Activated T-helper 9 cell treated with anti-CD3 and anti-CD28 coated beads, Interleukin-2, amount 50 U/mL, for 16 hours (primary cell): ENCODE results near the gene ARID3A.

Experiments
- DNase-seq: peaks from one replicate; pipeline ENCODE4 v3.0.0-alpha.2; 2020; ENCODE audit warnings: low read depth

ARID3A gene

GRCh38 chr19:1007399-1008251 lies 81.8 kb downstream of the ARID3A start:
- no peak for DNase-seq

DNA sequence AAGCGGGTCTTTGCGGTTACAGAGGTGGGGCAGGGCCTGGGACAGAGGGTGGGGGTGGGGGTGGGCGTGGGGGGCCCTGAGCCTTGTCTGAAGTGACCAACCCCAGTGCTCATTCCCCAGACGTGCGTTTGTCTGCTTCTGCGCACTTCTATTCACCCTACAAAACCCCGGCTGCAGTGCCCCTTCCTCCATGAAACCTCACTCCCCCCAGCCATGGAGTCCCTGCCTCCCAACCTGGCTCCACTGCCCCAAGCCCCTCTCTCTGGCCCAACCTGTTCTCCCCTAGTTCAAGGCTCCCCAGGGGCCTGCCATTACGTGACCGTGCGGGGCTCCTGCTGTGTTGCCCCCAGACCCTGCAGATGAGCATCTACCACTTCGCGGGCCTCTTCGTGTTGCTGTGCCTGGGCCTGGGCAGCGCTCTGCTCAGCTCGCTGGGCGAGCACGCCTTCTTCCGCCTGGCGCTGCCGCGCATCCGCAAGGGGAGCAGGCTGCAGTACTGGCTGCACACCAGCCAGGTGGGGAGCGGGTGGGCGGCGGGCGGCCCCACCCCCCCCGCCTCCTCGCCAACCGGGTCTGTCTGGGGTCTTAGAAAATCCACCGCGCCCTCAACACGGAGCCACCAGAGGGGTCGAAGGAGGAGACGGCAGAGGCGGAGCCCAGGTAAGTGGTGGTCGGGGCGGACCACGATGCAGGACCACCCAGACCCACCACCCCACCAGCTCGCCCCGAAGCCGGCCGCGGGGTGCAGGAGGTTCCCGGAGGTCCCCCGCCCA lies 82.6 kb downstream of the ARID3A start:
- DNase-seq: no peak

DNA sequence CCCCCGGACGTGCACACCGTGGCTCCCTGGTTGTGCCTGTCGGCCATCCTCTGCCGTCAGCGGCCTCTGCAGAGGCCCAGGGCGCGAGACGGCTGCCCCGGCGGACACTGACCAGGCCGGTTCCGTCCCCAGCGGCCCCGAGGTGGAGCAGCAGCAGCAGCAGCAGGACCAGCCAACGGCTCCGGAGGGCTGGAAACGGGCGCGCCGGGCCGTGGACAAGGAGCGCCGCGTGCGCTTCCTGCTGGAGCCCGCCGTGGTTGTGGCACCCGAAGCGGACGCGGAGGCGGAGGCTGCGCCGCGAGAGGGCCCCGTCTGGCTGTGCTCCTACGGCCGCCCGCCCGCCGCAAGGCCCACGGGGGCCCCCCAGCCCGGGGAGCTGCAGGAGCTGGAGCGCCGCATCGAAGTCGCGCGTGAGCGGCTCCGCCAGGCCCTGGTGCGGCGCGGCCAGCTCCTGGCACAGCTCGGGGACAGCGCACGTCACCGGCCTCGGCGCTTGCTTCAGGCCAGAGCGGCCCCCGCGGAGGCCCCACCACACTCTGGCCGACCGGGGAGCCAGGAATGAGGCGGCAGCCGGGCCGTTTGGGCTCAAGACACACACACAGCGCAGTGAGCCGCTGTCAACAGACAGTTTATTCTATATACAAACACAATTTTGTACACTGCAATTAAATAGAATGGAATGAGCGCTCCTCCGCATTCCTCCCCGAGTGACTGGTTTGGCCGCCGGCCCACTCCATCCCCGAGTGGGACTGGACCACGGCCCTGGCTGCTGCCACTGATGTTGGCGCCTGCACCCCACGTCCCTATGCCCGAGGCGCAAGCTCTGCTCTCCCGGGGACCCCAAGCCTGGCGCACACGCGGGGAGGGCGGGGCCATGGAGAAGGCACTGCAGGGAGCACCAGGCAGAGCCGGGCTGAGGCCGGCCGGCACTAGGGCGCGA lies 83.5 kb downstream of the ARID3A start:
- no peak for DNase-seq

DNA sequence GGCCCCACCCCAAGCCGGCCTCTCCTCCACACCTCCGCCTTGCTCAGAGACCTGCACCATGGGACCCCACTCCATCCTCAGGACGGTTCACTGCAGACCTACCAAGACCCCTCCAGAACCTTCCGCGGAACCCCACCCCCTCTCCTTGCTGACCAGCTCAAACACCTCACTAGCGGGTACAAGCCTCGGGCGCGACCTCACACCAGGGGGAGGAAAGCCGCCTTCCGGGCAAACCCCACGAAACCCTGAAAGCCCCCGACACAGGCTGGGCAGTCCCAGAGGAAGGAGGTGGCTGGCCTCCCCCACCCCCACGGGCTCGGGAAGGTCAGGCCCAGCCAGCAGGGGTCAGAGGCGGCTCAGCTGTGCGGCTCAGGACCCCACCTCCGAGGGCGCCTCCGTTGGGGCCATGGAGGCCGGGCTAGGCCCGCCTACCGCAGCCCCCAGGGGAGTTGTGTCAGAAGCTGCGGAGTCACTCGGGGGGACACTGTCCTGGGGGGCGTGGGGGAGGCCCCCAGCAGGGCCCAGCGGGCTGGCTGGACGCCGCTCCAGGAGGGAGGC lies 84.2 kb downstream of the ARID3A start:
- DNase-seq: no peak

GRCh38 chr19:1010586-1011510 lies 85.0 kb downstream of the ARID3A start:
- DNase-seq: no peak

- DNase-seq: no peak
These were observed 86.0 kb downstream of the ARID3A start for GRCh38 chr19:1011831-1012333.

DNA sequence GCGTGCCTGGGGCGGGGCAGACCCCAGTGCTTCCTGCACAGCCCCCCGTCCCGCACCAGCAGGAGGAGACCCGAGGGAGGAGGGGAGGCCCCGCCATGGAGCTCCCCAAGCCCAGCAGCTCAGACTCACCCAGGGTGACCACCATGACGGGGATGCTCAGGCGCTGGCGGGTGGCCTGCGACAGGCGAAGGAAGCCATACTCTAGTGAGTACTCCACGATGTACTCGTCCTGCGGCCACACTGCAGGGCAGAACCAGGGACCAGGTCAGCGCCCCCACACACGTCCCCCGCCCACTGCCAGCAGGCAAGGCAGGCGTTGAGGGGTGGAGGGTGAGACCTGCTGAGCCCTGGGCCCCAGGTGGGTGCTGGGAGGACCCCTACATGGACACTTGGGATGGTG lies 86.5 kb downstream of the ARID3A start:
- no peak for DNase-seq

DNA sequence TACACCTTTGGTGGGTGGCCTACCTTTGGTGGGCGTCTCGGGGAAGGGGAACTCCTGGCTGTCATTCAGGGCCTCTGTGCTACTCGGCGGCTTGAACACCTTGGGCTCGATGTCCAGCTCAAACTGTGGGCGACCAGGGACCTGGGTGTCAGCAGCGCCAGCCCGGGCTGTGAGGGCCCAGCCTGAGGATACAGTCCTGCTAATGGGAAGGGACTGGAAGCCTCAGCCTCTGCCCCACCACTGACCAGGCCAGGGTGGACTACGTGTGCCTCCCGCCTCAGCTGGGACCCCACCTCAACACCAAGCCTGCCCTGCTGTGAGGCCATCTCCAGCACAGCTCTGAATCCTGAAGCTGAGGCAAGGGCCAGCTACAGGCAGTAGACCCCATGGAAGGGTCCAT lies 87.4 kb downstream of the ARID3A start:
- DNase-seq: no peak

GRCh38 chr19:1014161-1015060 lies 88.6 kb downstream of the ARID3A start:
- DNase-seq: no peak

GRCh38 chr19:1015061-1015781 lies 89.4 kb downstream of the ARID3A start:
- no peak for DNase-seq

GRCh38 chr19:1015782-1016646 lies 90.2 kb downstream of the ARID3A start:
- no peak for DNase-seq

DNA sequence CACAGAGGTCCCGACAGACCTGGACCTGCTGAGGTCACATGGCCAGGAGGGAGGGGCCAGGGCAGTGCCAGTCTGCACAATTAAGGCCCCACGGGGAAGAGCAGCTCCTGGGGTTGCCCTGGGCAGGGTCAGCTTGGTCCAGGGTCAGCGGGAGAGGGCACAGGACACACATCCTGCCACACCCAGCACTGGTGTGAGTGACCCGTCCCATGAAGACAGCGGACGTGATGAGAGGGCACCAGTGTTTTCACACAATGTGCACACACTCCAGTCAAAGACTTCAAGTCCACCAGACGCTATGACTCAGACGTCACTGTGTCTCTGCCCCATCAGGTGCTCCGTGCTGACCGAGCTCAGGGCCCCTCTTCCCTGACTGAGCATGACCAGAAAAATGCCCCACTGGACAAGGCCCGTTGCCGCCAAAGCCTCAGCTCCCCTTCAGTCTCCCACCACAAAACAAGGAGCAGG lies 90.8 kb downstream of the ARID3A start:
- no peak for DNase-seq

GRCh38 chr19:1017115-1017905 lies 91.5 kb downstream of the ARID3A start:
- DNase-seq: no peak

DNA sequence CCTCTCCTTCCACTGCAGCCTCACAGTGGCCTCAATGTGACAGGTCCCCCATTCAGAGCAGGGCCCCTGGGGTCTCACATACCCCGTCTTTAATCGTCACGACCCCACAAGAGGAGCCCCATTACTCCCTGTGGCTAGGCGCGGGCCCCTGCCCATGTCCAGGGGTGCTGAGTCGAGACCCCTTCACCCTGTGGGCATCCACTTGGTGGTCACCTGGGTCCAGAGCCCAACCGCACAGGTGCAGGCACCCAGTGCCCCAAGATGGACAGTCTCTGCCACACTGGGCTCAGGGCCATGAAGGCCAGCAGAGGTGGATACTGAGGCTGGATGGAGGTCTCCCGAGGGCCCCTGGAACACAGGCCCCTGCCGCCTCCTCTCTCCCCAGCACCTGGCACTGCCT lies 92.1 kb downstream of the ARID3A start:
- no peak for DNase-seq

DNA sequence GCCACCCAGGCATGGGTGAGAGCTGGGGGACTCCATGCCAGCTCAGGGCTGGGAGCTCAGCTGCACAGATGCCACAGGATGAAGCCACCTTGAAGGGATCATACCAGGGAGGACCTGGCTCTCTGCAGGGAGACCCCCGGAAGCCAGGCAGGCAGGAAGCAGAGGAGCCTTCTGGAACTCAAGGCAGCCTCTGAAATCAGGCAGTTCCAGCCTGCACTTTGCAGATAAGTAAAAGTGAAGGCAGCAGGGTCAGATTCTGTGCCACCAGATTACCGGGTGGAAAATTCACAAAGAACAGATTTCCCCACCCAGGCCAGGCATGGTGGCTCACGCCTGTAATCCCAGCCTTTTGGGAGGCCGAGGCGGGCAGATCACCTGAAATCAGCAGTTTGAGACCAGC lies 92.6 kb downstream of the ARID3A start:
- no peak for DNase-seq

GRCh38 chr19:1018932-1019615 lies 93.2 kb downstream of the ARID3A start:
- no peak for DNase-seq
